Heart left ventricle (tissue), 16 donors: ENCODE measurements around the gene GAP43. TPM values are rescaled to one million over a fixed set of nuclear protein-coding genes. Genes with fewer than 3 reads are reported as not detected.

Experiments used
- ATAC-seq, 4 donors: fragments of 200-7000 bp; cut with Tn5 transposase; one replicate each; pipeline ENCODE4 v1.9.1; 2020 to 2022; ENCODE audit warnings: moderate library complexity in 4 of 4, mild to moderate bottlenecking in 3 of 4, moderate number of reproducible peaks in 1 of 4
- DNase-seq, 5 donors: peaks; one replicate each; pipeline ENCODE4 v3.0.0-alpha.2; 2020
- H3K27ac ChIP-seq, 12 donors: fragments of 200-600 bp; sonication (generic) in 4 of 12; one replicate each; pipeline versions ENCODE4 v1.5.0 to v1.8.0; 2016 to 2022; ENCODE audit warnings: mild to moderate bottlenecking in 2 of 12
- H3K27me3 ChIP-seq, 9 donors: fragments of 200-600 bp; sonication (generic) in 2 of 9; one replicate each; pipeline versions ENCODE4 v1.5.1 to v1.8.0; 2016 to 2022; ENCODE audit warnings: mild to moderate bottlenecking in 3 of 9
- H3K36me3 ChIP-seq, 9 donors: fragments of 200-600 bp; sonication (generic) in 2 of 9; one replicate each; pipeline versions ENCODE4 v1.5.0 to v1.8.0; 2018 to 2022; ENCODE audit warnings: mild to moderate bottlenecking in 2 of 9
- H3K4me1 ChIP-seq, 12 donors: fragments of 200-600 bp; sonication (generic) in 4 of 12; one replicate each; pipeline versions ENCODE4 v1.5.0 to v1.8.0; 2016 to 2022; ENCODE audit warnings: mild to moderate bottlenecking in 3 of 12
- H3K4me3 ChIP-seq, 12 donors: fragments of 200-600 bp; sonication (generic) in 4 of 12; one replicate each; pipeline versions ENCODE4 v1.5.0 to v1.8.0; 2017 to 2022; ENCODE audit warnings: mild to moderate bottlenecking in 9 of 12, moderate library complexity in 4 of 12
- H3K9me3 ChIP-seq, 12 donors: fragments of 200-600 bp; sonication (generic) in 4 of 12; one replicate each; pipeline versions ENCODE4 v1.5.0 to v1.8.0; 2016 to 2022; ENCODE audit warnings: mild to moderate bottlenecking in 1 of 12
- CTCF ChIP-seq, 12 donors: fragments of 200-600 bp; sonication (generic) in 4 of 12; IDR thresholded peaks; one replicate each; pipeline versions ENCODE4 v1.5.0 to v1.8.0; 2018 to 2022; ENCODE audit warnings: antibody characterized with exemption in 12 of 12, mild to moderate bottlenecking in 5 of 12
- POLR2A ChIP-seq, 2 donors: fragments of 450-650 bp; IDR thresholded peaks; one replicate each; pipeline ENCODE4 v1.6.1; 2017; ENCODE audit warnings: antibody characterized with exemption in 2 of 2, mild to moderate bottlenecking in 2 of 2, moderate library complexity in 2 of 2
- WGBS, 4 donors: extraction: QIAGEN DNeasy Blood & Tissue Kit in 2 of 4; methylation state at CpG; one replicate each; pipeline versions ENCODE4 v1.1.5 to v1.1.7; 2013 to 2018; 5-methylcytosine and 5-hydroxymethylcytosine counted together
- intact Hi-C, 10 donors: fragments of 100-400 bp; cut with DNase I; formaldehyde crosslinking; loops; one replicate each; pipeline versions ENCODE4 v1.11.1 to v1.14.2; 2022
- polyA plus RNA-seq, 2 donors: library from polyadenylated mRNA; stranded (reverse); fragments of 200-250 nt; gene quantifications; one replicate each; pipeline ENCODE4 v1.2.3, GENCODE V29; 2013
- total RNA-seq, 9 donors: library from RNA; depleted of rRNA in 2 of 9; stranded (reverse); fragments of >200 nt in 2 of 9; fragmentation: NEBNext Ultra II Directional in 3 of 9; extraction: Animal tissue kit (Norgen Biotek cat#: 25700) in 3 of 9; gene quantifications; one replicate each; pipeline versions ENCODE4 v1.1.0 to v1.2.4, GENCODE V29; 2016 to 2023
- donor health status: ischemic (EF 13 %, LVEDD 7.1; RV severe dilation, severe dysfunction).
- donor health status: healthy with polysubstance abuse.
- donor health status: DM: no; HTN: yes; CAD: no.
- donor health status: DM: no; HTN: no; CAD: no.
- donor health status: ischemic (EF 25% LVEDD 6.9; RV normal size, moderate dysfunction).
- donor health status: ischemic (EF 25% LVEDD 5.7; RV mildly dilated, moderate dysfunction).
- donor health status: healthy.
- donor health status: DM: yes; HTN: yes; CAD: no.
- donor health status: ischemic (EF 35%, LVEDD 5.7; RV mildly dilated, moderate dysfunction).
- donor health status: nonischemic (EF 11% LVEDD 7.7; RV severe dilation, severe dysfunction).
- donor health status: DM: yes; HTN: yes; CAD: no.
- donor health status: PGD.
- donor health status: ischemic (EF 29% LVEDD 5.4; RV normal size, mild dysfunction).
- donor health status: nonischemic (EF 23%, LVEDD 6.1; RV moderate dilation, normal function).

The GAP43 gene
- total and polyA plus RNA-seq, 11 donors, result 0.11 to 4.7 (median 1.2) TPM; not detected in 1

GRCh38 chr3:115651599-115651998 lies 28.3 kb downstream of the GAP43 start:
- WGBS, 4 donors, result 70 to 79% (median 78%) methylated on average over 2 of the region's 2 CpGs
- Histone ChIP-seq H3K27me3 (no peaks in the 10 kb centered on the region), H3K4me3 (no peak overlapping the region), H3K9me3 (no peaks in the 10 kb centered on the region), H3K36me3 (no peaks in the 10 kb centered on the region), H3K4me1 (no peaks in the 10 kb centered on the region), H3K27ac (no peak overlapping the region)
- TF ChIP-seq POLR2A (IDR thresholded peaks at IDR 0.05) (no peak), CTCF (IDR thresholded peaks at IDR 0.05) (no peak)
- DNase-seq (no peak), ATAC-seq (no peak)
- intact Hi-C loops, result loop anchor here in 1 of 10 donors (10.0 kb wide), 1 partner anchor 133 kb away; no protein-coding TSS in a partner anchor

GRCh38 chr3:115652738-115653137 lies 29.4 kb downstream of the GAP43 start:
- peaks cover 0 to 8% (median 3%) of the 10 kb centered on the region in 12 donors for H3K4me1 ChIP-seq
- DNase-seq, result no peak
- no peak for TF ChIP-seq POLR2A (IDR thresholded peaks at IDR 0.05)
- TF ChIP-seq CTCF (IDR thresholded peaks at IDR 0.05), result no peak
- no peaks in the 10 kb centered on the region for H3K36me3 ChIP-seq
- H3K4me3 ChIP-seq, result no peak overlapping the region
- intact Hi-C loops, result loop anchor here in 1 of 10 donors (10.0 kb wide), 1 partner anchor 132 kb away; no protein-coding TSS in a partner anchor
- H3K27me3 ChIP-seq, result no peaks in the 10 kb centered on the region
- no peak for ATAC-seq
- no peaks in the 10 kb centered on the region for H3K9me3 ChIP-seq
- no peak overlapping the region for H3K27ac ChIP-seq
- WGBS, 4 donors, result 86 to 99% (median 96%) methylated on average over 2 of the region's 2 CpGs

- TF ChIP-seq POLR2A (IDR thresholded peaks at IDR 0.05), result no peak
- no peak for TF ChIP-seq CTCF (IDR thresholded peaks at IDR 0.05)
- ATAC-seq (no peak), DNase-seq (no peak)
- Histone ChIP-seq H3K36me3 (no peaks in the 10 kb centered on the region), H3K27me3 (no peaks in the 10 kb centered on the region), H3K4me1 (peaks cover 0 to 31% (median 18%) of the 10 kb centered on the region in 12 donors), H3K9me3 (no peaks in the 10 kb centered on the region), H3K4me3 (no peak overlapping the region), H3K27ac (no peak overlapping the region)
- WGBS, 4 donors, result 94 to 97% (median 94%) methylated on average over 2 of the region's 2 CpGs
- intact Hi-C loops, result loop anchor here in 1 of 10 donors (10.0 kb wide), 1 partner anchor 129 kb away; no protein-coding TSS in a partner anchor
Measured at GRCh38 chr3:115655761-115656282, 32.5 kb downstream of the GAP43 start.

- no peaks in the 10 kb centered on the region for H3K9me3 ChIP-seq
- H3K27me3 ChIP-seq, result no peaks in the 10 kb centered on the region
- no peaks in the 10 kb centered on the region for H3K36me3 ChIP-seq
- intact Hi-C loops, result loop anchor here in 1 of 10 donors (10.0 kb wide), 1 partner anchor 128 kb away; no protein-coding TSS in a partner anchor
- peaks cover 0 to 33% (median 21%) of the 10 kb centered on the region in 12 donors for H3K4me1 ChIP-seq
- H3K4me3 ChIP-seq, result no peak overlapping the region
- 85 to 98% (median 92%) methylated on average over 5 of the region's 5 CpGs for WGBS, 4 donors
- DNase-seq, result no peak
- TF ChIP-seq CTCF (IDR thresholded peaks at IDR 0.05) (no peak), POLR2A (IDR thresholded peaks at IDR 0.05) (no peak)
- no peak for ATAC-seq
- peak overlapping the region in 5 of 12 donors; percentile 95 to 100 (median 98) for H3K27ac ChIP-seq
Measured at GRCh38 chr3:115657168-115657567, 33.9 kb downstream of the GAP43 start.
